Iris pigment epithelial cell (primary cell): Measurements from ENCODE around the gene LRP1B.
A peak's percentile ranks its signal among the peaks of the same experiment; 100 is the strongest.

ENCODE experiments used
- DNase-seq: peaks from one replicate; pipeline ENCODE4 v3.0.0-alpha.2; 2011; ENCODE audit warnings: low read depth

LRP1B gene

GRCh38 chr2:142040556-142040955 is 90.3 kb downstream of the LRP1B start:
- no peak for DNase-seq

GRCh38 chr2:142038826-142039225 is 92.0 kb downstream of the LRP1B start:
- no peak for DNase-seq

- DNase-seq: no peak
Observed at GRCh38 chr2:142037744-142038143, 93.1 kb downstream of the LRP1B start.

- peak; percentile 26 for DNase-seq
Observed at GRCh38 chr2:142037066-142037465, 93.8 kb downstream of the LRP1B start.

- DNase-seq: no peak
Observed at GRCh38 chr2:142033393-142033792, 97.4 kb downstream of the LRP1B start.

- no peak for DNase-seq
Observed at GRCh38 chr2:142031656-142032055, 99.2 kb downstream of the LRP1B start.

GRCh38 chr2:142030735-142031134 is 100.1 kb downstream of the LRP1B start:
- DNase-seq: no peak

GRCh38 chr2:142029974-142030373 is 100.8 kb downstream of the LRP1B start:
- no peak for DNase-seq

- DNase-seq: no peak
Observed at GRCh38 chr2:142025394-142025793, 105.4 kb downstream of the LRP1B start.

- no peak for DNase-seq
Observed at GRCh38 chr2:142020368-142020767, 110.4 kb downstream of the LRP1B start.

GRCh38 chr2:142014536-142014935 is 116.3 kb downstream of the LRP1B start:
- no peak for DNase-seq

GRCh38 chr2:142012797-142013196 is 118.0 kb downstream of the LRP1B start:
- no peak for DNase-seq

GRCh38 chr2:142010477-142011270 is 120.1 kb downstream of the LRP1B start:
- DNase-seq: no peak

GRCh38 chr2:142008135-142008744 is 122.6 kb downstream of the LRP1B start:
- DNase-seq: no peak

- no peak for DNase-seq
Observed at GRCh38 chr2:141994066-141994465, 136.8 kb downstream of the LRP1B start.

GRCh38 chr2:141992695-141993094 is 138.1 kb downstream of the LRP1B start:
- DNase-seq: no peak

GRCh38 chr2:141968433-141968832 is 162.4 kb downstream of the LRP1B start:
- peak; percentile 16 for DNase-seq

- no peak for DNase-seq
Observed at GRCh38 chr2:141967980-141968379, 162.8 kb downstream of the LRP1B start.

- no peak for DNase-seq
Observed at GRCh38 chr2:141967503-141967902, 163.3 kb downstream of the LRP1B start.

GRCh38 chr2:141959941-141960340 is 170.9 kb downstream of the LRP1B start:
- no peak for DNase-seq

GRCh38 chr2:141959016-141959415 is 171.8 kb downstream of the LRP1B start:
- no peak for DNase-seq

GRCh38 chr2:141957827-141958450 is 172.9 kb downstream of the LRP1B start:
- DNase-seq: no peak

- no peak for DNase-seq
Observed at GRCh38 chr2:141957321-141957720, 173.5 kb downstream of the LRP1B start.
